Measurements from ENCODE around the gene PDE2A.

The PDE2A gene

DNA sequence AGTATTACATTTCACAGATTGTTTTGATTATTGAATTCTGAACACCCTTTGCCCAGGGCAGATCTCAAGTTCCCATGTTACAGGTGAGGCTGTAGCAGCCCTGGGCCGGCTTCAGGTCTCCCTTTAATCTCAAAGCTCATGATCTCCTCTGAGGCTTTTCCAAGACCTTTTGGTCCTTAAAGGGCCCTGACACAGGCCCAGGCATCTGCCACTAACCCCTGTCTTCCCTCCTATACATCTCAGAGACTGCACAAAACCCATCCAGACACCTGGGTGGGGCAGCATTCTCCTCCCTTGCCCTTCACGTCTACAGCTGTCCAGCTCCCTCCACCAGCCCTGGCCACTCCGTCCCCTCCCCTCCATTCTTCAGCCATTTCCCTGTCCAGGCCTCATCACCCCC is 37.8 kb downstream of the PDE2A start:
- Histone ChIP-seq H3K27ac (peak overlapping the region; percentile 67), H3K9ac (ENCODE audit: insufficient read length) (peak overlapping the region; percentile 19), H3K9me3 (ENCODE audit: low read depth, low read length) (no peaks in the 10 kb centered on the region), H3K36me3 (ENCODE audit: insufficient read depth, low read length) (no peaks in the 10 kb centered on the region), H3K4me3 (peak overlapping the region; percentile 51)
- TF ChIP-seq FOXP2 (optimal IDR thresholded peaks at IDR 0.05; ENCODE audit: control extremely low read depth, extremely low read length, insufficient read depth) (no peak), EZH2 (IDR thresholded peaks at IDR 0.05) (no peak), POLR2AphosphoS5 (IDR thresholded peaks at IDR 0.05; ENCODE audit: borderline replicate concordance, low read depth, low read length) (no peak)
- no peak for DNase-seq (ENCODE audit: low read depth, low spot score)

DNA sequence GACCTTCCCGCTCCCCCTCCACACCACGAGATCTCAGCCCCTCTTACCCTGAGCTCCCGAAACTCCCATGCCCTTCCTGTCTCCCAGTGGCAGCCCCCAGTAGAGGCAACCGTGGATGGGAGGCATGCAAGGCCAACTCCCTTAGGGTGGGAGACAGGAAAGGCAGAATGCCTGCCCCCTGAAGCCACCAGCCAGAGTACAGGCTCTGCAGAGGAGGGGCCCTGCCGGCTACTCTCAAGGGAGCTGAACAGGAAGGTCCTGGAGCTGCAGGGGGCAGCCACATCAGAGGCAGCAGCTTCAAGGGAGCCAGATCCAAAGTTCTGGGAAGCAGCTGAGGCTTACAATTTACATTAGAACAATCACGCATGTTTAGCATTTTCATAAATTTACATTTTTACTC is 38.3 kb downstream of the PDE2A start:
- H3K27ac ChIP-seq = peak overlapping the region; percentile 86
- no peak overlapping the region for H3K9ac ChIP-seq (ENCODE audit: insufficient read length)
- TF ChIP-seq EZH2 (IDR thresholded peaks at IDR 0.05) (no peak), FOXP2 (optimal IDR thresholded peaks at IDR 0.05; ENCODE audit: control extremely low read depth, extremely low read length, insufficient read depth) (no peak), POLR2AphosphoS5 (IDR thresholded peaks at IDR 0.05; ENCODE audit: borderline replicate concordance, low read depth, low read length) (no peak)
- H3K36me3 ChIP-seq (ENCODE audit: insufficient read depth, low read length) = no peaks in the 10 kb centered on the region
- peak overlapping the region; percentile 51 for H3K4me3 ChIP-seq
- no peaks in the 10 kb centered on the region for H3K9me3 ChIP-seq (ENCODE audit: low read depth, low read length)
- DNase-seq (ENCODE audit: low read depth, low spot score) = peak; percentile 85

- DNase-seq (ENCODE audit: low read depth, low spot score) = no peak
- Histone ChIP-seq H3K9me3 (ENCODE audit: low read depth, low read length) (no peaks in the 10 kb centered on the region), H3K27ac (peak overlapping the region; percentile 86), H3K9ac (ENCODE audit: insufficient read length) (no peak overlapping the region), H3K36me3 (ENCODE audit: insufficient read depth, low read length) (no peaks in the 10 kb centered on the region), H3K4me3 (peak overlapping the region; percentile 51)
- TF ChIP-seq POLR2AphosphoS5 (IDR thresholded peaks at IDR 0.05; ENCODE audit: borderline replicate concordance, low read depth, low read length) (no peak), FOXP2 (optimal IDR thresholded peaks at IDR 0.05; ENCODE audit: control extremely low read depth, extremely low read length, insufficient read depth) (no peak), EZH2 (IDR thresholded peaks at IDR 0.05) (no peak)
Observed at GRCh38 chr11:72635309-72635915, 38.8 kb downstream of the PDE2A start.

DNA sequence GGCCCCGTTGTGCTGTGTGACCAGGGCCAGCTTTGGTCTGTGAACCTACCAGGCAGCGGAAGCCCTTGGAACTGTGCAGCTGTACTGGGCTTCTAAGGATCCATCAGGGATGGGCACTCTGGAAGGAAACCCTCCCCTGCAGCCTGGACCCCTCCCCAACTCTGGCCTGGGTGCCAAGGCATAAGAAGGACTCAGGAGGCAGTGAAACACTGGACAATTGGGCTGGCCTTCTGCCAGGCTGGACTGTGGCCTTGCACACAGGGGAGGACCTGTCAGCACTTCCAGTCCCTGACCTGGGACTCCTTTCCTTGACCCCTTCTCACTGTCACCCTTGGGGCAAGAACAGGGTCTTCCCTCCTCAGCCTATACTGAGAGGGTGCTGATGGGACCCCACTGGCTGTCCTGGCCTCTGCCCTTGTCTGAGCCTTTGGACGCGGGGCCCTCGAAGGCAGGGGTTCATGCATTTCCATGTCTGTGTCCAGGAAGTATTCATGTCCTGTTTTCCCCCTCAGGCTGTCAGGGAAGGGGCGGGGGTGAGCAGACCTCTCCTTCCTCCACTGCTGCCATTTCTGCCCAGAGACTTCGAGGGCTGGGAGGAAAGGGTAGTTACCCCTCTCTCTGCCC is 39.6 kb downstream of the PDE2A start:
- H3K9ac ChIP-seq (ENCODE audit: insufficient read length) = no peak overlapping the region
- no peaks in the 10 kb centered on the region for H3K9me3 ChIP-seq (ENCODE audit: low read depth, low read length)
- H3K27ac ChIP-seq = peak overlapping the region; percentile 86
- no peaks in the 10 kb centered on the region for H3K36me3 ChIP-seq (ENCODE audit: insufficient read depth, low read length)
- no peak for DNase-seq (ENCODE audit: low read depth, low spot score)
- no peak overlapping the region for H3K4me3 ChIP-seq
- no peak for TF ChIP-seq POLR2AphosphoS5 (IDR thresholded peaks at IDR 0.05; ENCODE audit: borderline replicate concordance, low read depth, low read length)
- TF ChIP-seq FOXP2 (optimal IDR thresholded peaks at IDR 0.05; ENCODE audit: control extremely low read depth, extremely low read length, insufficient read depth) = no peak
- TF ChIP-seq EZH2 (IDR thresholded peaks at IDR 0.05) = no peak

DNA sequence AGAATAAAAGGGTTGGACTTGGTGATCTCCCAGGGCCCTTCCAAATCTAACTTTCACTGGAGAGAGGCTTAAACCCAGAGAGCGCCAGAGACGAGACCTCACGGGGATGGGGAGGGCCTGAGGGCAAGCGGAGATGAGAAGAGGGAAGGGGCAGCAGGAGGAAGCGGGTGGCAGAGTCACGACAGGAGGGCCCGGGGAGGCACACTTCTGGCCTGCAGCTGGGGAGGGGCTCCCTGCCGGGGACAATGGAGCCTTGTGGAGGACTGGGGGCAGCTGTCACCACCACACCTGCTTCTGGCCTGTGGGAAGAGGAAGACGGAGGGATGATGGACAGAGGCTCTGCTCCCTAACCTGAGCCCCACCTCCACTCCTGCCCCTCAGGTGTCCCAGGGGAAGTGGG is 40.2 kb downstream of the PDE2A start:
- TF ChIP-seq FOXP2 (optimal IDR thresholded peaks at IDR 0.05; ENCODE audit: control extremely low read depth, extremely low read length, insufficient read depth) (no peak), POLR2AphosphoS5 (IDR thresholded peaks at IDR 0.05; ENCODE audit: borderline replicate concordance, low read depth, low read length) (no peak), EZH2 (IDR thresholded peaks at IDR 0.05) (no peak)
- Histone ChIP-seq H3K9me3 (ENCODE audit: low read depth, low read length) (no peaks in the 10 kb centered on the region), H3K36me3 (ENCODE audit: insufficient read depth, low read length) (no peaks in the 10 kb centered on the region), H3K4me3 (no peak overlapping the region), H3K9ac (ENCODE audit: insufficient read length) (no peak overlapping the region), H3K27ac (no peak overlapping the region)
- no peak for DNase-seq (ENCODE audit: low read depth, low spot score)

DNA sequence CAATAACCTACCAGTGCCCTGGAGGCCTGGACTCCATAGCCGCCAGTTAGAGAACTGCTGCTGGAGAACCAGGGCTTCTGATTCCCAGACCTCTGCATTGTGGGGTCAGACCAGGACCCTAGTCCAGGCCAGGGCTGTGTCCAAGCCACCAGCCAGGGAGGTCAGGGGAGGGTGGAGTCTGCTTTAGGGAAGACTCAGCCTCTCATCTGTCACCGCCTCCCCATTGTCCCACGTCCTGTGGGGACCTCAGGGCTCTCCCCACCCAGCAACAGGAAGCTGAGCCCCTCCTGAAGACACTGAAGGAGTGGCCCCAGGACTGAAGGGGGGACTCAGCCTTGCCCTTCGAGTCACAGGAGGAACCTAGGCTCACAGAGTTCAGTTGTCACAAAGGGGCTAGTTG is 41.2 kb downstream of the PDE2A start:
- Histone ChIP-seq H3K9ac (ENCODE audit: insufficient read length) (no peak overlapping the region), H3K27ac (no peak overlapping the region)

GRCh38 chr11:72631806-72632731 is 42.2 kb downstream of the PDE2A start:
- H3K9ac ChIP-seq (ENCODE audit: insufficient read length) = no peak overlapping the region
- DNase-seq (ENCODE audit: low read depth, low spot score) = no peak
- no peak overlapping the region for H3K27ac ChIP-seq
- H3K9me3 ChIP-seq (ENCODE audit: low read depth, low read length) = no peaks in the 10 kb centered on the region
- no peak overlapping the region for H3K4me3 ChIP-seq
- TF ChIP-seq FOXP2 (optimal IDR thresholded peaks at IDR 0.05; ENCODE audit: control extremely low read depth, extremely low read length, insufficient read depth) (peak; percentile 90), POLR2AphosphoS5 (IDR thresholded peaks at IDR 0.05; ENCODE audit: borderline replicate concordance, low read depth, low read length) (no peak), EZH2 (IDR thresholded peaks at IDR 0.05) (no peak)
- H3K36me3 ChIP-seq (ENCODE audit: insufficient read depth, low read length) = no peaks in the 10 kb centered on the region

More for the DNA sequence above, 41.2 kb downstream of the PDE2A start:
- Histone ChIP-seq H3K9me3 (ENCODE audit: low read depth, low read length) (no peaks in the 10 kb centered on the region), H3K4me3 (no peak overlapping the region), H3K36me3 (ENCODE audit: insufficient read depth, low read length) (no peaks in the 10 kb centered on the region)
- no peak for DNase-seq (ENCODE audit: low read depth, low spot score)
- TF ChIP-seq EZH2 (IDR thresholded peaks at IDR 0.05) (no peak), FOXP2 (optimal IDR thresholded peaks at IDR 0.05; ENCODE audit: control extremely low read depth, extremely low read length, insufficient read depth) (no peak), POLR2AphosphoS5 (IDR thresholded peaks at IDR 0.05; ENCODE audit: borderline replicate concordance, low read depth, low read length) (no peak)
